BJ (cell line): ENCODE data around the gene LCMT1. TPM values are rescaled to one million over a fixed set of nuclear protein-coding genes. Genes with fewer than 3 reads are reported as not detected.

Experiments
- CTCF ChIA-PET: fragments of 350-600 bp; formaldehyde crosslinking; extraction: SDS; loops from one replicate; lab custom pipeline; 2021; ENCODE audit warnings: antibody characterized with exemption, inconsistent platforms; lab: Yijun Ruan, JAX
- POLR2A ChIA-PET: fragments of 300-600 bp; sonication (Branson Sonifier 250); formaldehyde crosslinking; extraction: SDS; loops from one replicate; lab custom pipeline; 2021; ENCODE audit warnings: antibody characterized with exemption; lab: Charles Lee
- DNase-seq: peaks from one replicate; pipeline ENCODE4 v3.0.0-alpha.2; 2011; ENCODE audit warnings: low read depth
- H3K27me3 ChIP-seq: 2 replicates; pipeline ENCODE4 v1.6.0; 2011; ENCODE audit warnings: low read length; ENCODE audit not compliant: control insufficient read depth, insufficient read depth
- H3K36me3 ChIP-seq: 2 replicates; pipeline ENCODE4 v1.5.1; 2011; ENCODE audit warnings: low read length; ENCODE audit not compliant: control insufficient read depth, insufficient read depth
- H3K4me3 ChIP-seq: 2 replicates; pipeline ENCODE4 v1.5.1; 2011; ENCODE audit warnings: low read depth, mild to moderate bottlenecking, control low read depth, low read length
- polyA plus RNA-seq: library from polyadenylated mRNA; depleted of rRNA; stranded (reverse); fragments of >200 nt; gene quantifications from 2 replicates; pipeline ENCODE4 v1.2.3, GENCODE V29; 2011
- TF ChIP-seq, protein P1 (sequence below): IDR thresholded peaks from 2 replicates; pipeline ENCODE4 v1.5.1; 2011; ENCODE audit warnings: low read depth, mild to moderate bottlenecking, control low read depth, inconsistent platforms, low read length, moderate library complexity; ENCODE audit not compliant: insufficient read depth

The LCMT1 gene
- polyA plus RNA-seq, 1 experiment, result 32.2 TPM

DNA sequence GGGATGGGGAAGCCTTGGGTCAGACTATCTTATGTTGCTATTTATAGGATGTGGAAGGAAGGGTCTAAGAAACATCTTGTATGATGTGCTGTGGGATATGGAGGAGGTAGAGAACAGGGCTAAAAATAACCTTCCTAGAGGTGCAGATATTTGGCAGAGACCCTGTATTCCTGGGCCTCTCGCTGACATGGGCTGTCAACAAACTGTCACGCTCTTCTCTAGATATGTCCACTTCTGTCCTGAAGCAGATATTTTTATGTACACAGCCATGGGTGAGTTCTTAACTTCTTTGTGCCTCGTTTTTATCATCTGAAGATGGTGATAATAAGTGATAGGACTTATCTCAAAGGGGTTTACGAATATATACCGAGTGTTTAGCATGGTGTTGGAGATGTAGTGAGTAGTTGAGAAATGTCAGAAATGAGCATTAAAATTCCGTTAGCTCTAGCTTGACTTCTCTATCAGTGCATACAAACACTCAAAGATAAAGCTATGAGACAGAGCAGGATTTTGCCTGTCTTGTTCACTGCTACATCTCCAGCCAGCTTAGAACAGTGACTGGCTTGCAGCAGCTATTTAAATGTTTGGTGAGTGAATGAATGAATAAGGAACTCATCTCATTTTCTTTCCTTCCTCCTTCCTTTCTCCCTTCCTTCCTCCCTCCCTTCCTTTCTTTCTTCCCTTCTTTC is 102.3 kb downstream of the LCMT1 start:
- TF ChIP-seq, protein P1, sequence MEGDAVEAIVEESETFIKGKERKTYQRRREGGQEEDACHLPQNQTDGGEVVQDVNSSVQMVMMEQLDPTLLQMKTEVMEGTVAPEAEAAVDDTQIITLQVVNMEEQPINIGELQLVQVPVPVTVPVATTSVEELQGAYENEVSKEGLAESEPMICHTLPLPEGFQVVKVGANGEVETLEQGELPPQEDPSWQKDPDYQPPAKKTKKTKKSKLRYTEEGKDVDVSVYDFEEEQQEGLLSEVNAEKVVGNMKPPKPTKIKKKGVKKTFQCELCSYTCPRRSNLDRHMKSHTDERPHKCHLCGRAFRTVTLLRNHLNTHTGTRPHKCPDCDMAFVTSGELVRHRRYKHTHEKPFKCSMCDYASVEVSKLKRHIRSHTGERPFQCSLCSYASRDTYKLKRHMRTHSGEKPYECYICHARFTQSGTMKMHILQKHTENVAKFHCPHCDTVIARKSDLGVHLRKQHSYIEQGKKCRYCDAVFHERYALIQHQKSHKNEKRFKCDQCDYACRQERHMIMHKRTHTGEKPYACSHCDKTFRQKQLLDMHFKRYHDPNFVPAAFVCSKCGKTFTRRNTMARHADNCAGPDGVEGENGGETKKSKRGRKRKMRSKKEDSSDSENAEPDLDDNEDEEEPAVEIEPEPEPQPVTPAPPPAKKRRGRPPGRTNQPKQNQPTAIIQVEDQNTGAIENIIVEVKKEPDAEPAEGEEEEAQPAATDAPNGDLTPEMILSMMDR, result no peak
- ChIA-PET POLR2A (no interaction called here), CTCF (interaction anchor here (0.7 kb wide), 1 partner anchor 158 kb away, joined by 3 read pairs; no protein-coding TSS in a partner anchor)
- no peak overlapping the region for H3K4me3 ChIP-seq
- peaks cover 3% of the 10 kb centered on the region; the same call in 1 of the 2 replicates for H3K27me3 ChIP-seq
- no peaks in the 10 kb centered on the region for H3K36me3 ChIP-seq
- DNase-seq, result no peak

DNA sequence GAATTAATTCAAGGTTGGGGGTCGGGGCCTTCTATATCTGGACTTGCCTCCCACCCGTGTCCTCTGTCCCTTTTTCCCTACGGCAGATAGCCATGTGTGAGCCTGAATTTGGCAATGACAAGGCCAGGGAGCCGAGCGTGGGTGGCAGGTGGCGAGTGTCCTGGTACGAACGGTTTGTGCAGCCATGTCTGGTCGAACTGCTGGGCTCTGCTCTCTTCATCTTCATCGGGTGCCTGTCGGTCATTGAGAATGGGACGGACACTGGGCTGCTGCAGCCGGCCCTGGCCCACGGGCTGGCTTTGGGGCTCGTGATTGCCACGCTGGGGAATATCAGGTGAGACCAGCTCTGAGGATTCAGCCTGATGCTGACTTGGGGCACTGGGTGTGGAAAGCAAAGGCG is 105.6 kb downstream of the LCMT1 start:
- POLR2A ChIA-PET, result no interaction called here
- no peak overlapping the region for H3K4me3 ChIP-seq
- H3K36me3 ChIP-seq, result no peaks in the 10 kb centered on the region
- CTCF ChIA-PET, result no interaction called here
- H3K27me3 ChIP-seq, result peaks cover 3% of the 10 kb centered on the region; the same call in 1 of the 2 replicates
- TF ChIP-seq, protein P1, result no peak
- no peak for DNase-seq

DNA sequence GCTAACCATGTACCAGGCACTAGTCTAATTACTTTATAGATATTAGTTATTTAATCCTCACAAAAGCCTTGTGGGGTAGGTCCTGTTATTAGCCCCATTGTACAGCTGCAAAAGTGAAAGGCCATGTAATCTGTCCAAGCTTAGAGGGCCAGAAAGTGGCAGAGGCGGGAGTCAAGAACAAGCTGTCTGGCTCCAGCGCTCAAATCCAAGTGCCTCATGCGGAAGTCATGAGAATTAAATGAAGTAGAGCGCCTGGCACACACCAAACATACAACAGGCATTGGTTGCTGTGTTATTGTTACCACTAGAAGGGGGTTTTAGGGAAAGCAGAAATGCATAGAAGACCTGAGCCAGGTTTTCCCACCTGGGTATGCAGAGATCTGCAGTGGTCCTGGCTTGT is 106.4 kb downstream of the LCMT1 start:
- TF ChIP-seq, protein P1, result no peak
- Histone ChIP-seq H3K27me3 (peaks cover 3% of the 10 kb centered on the region; the same call in 1 of the 2 replicates), H3K4me3 (no peak overlapping the region), H3K36me3 (no peaks in the 10 kb centered on the region)
- ChIA-PET CTCF (interaction anchor here (1.1 kb wide), 1 partner anchor 13 kb away, joined by 3 read pairs; no protein-coding TSS in a partner anchor), POLR2A (no interaction called here)
- DNase-seq, result no peak

DNA sequence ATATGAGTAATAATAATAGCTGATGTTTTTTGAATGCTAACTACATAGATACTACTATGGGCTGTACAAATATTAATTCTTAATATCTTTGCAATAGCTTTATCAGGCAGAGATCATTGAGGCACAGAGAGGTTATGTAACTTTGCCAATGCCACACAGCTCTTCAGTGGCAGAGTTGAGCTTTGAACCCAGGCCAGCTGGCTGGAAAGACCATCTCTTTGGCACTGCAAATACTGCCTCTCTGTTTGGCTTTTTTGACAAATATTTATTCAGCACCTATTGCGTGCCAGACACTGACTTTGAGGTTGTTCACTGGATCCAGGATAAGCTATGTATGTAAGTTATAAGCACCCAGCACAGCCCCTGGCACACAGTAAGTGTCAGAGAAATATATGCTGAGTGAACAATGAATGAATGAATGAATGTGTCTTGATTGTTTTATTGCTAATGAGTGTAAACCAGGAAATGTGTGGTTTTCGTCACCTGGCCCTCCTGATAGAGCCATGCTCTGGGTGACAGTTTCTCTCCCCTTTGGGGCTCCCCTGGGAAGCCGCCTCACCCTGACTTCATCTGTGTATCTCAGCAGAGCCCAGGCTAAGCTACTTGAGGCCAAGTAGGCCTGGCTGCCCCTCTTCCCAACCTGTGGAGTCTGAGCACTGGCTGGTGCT is 107.7 kb downstream of the LCMT1 start:
- H3K4me3 ChIP-seq, result no peak overlapping the region
- ChIA-PET POLR2A (no interaction called here), CTCF (interaction anchor here (1.2 kb wide), 1 partner anchor 99 kb away, joined by 3 read pairs; no protein-coding TSS in a partner anchor)
- TF ChIP-seq, protein P1, result no peak
- no peak for DNase-seq
- H3K36me3 ChIP-seq, result no peaks in the 10 kb centered on the region
- peaks cover 3% of the 10 kb centered on the region; the same call in 1 of the 2 replicates for H3K27me3 ChIP-seq

DNA sequence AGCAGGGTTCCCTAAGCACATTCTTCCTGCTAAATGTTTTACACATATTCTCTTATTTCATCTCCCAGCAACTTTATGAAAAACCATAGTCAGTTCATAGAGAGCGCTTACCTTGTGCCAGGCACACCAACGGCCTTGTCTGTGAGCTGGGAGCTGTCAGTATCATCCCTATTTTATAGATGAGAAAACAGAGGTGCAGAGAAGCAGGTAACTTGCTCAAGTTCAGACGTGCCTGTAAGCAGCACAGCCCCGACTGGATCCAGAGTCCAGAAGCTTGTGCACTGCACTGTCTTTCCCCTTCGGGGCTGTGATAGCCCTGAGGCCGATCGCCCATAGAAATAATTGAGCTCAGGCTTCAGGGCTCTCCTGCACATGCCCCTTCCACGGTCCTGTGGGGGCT is 111.4 kb downstream of the LCMT1 start:
- H3K36me3 ChIP-seq, result no peaks in the 10 kb centered on the region
- no peak overlapping the region for H3K4me3 ChIP-seq
- TF ChIP-seq, protein P1, result no peak
- no peak for DNase-seq
- H3K27me3 ChIP-seq, result no peaks in the 10 kb centered on the region; the same call in 1 of the 2 replicates
- ChIA-PET POLR2A (no interaction called here), CTCF (interaction anchor here (4.7 kb wide), 1 partner anchor 10 kb away, joined by 32 read pairs; no protein-coding TSS in a partner anchor)
